HEK293 (cell line): ENCODE results near the gene AK5.

Experiments used
- CTCF ChIA-PET: fragments of 350-600 bp; formaldehyde crosslinking; extraction: SDS; loops from one replicate; lab custom pipeline; 2021; ENCODE audit warnings: antibody characterized with exemption; lab: Yijun Ruan, JAX
- POLR2A ChIA-PET: fragments of 300-600 bp; formaldehyde crosslinking; extraction: SDS; loops from one replicate; lab custom pipeline; 2020; ENCODE audit warnings: antibody characterized with exemption, inconsistent platforms; lab: Yijun Ruan, JAX
- H3K27ac ChIP-seq: fragments of 200-500 bp; sonication (Bioruptor generic); 2 replicates; pipeline ENCODE4 v1.5.1; 2014; ENCODE audit warnings: low read depth, low read length, control low read depth, inconsistent platforms; ENCODE audit errors: extremely low read depth
- H3K36me3 ChIP-seq, 2 experiments: fragments of 200-500 bp in 1 of 2; sonication (Bioruptor generic) in 1 of 2; 1 replicate in 1 of 2; 2 replicates in 1 of 2; pipeline ENCODE4 v1.5.1; 2014 to 2017; ENCODE audit warnings: inconsistent platforms in 2 of 2, low read length in 2 of 2; ENCODE audit not compliant: control insufficient read depth in 2 of 2, insufficient read depth in 1 of 2
- H3K4me1 ChIP-seq: fragments of 200-500 bp; sonication (Bioruptor generic); 2 replicates; pipeline ENCODE4 v1.5.1; 2014; ENCODE audit warnings: mild to moderate bottlenecking, low read length, inconsistent platforms; ENCODE audit not compliant: control insufficient read depth, insufficient read depth
- H3K4me3 ChIP-seq: 2 replicates; pipeline ENCODE4 v1.5.1; 2011; ENCODE audit warnings: low read depth, mild to moderate bottlenecking, control low read depth, low read length, moderate library complexity
- H3K9me3 ChIP-seq: fragments of 200-500 bp; sonication (Bioruptor generic); 2 replicates; pipeline ENCODE4 v1.5.1; 2014; ENCODE audit warnings: low read depth, low read length, inconsistent platforms; ENCODE audit not compliant: control insufficient read depth, insufficient read depth
- FEZF1 ChIP-seq: fragments of 450-650 bp; formaldehyde crosslinking; IDR thresholded peaks from 2 replicates; pipeline ENCODE4 v1.5.1; 2016; ENCODE audit warnings: missing biosample characterization, missing genetic modification characterization
- KLF7 ChIP-seq: fragments of 450-650 bp; formaldehyde crosslinking; IDR thresholded peaks from 2 replicates; pipeline ENCODE4 v1.5.1; 2016; ENCODE audit warnings: missing biosample characterization, missing genetic modification characterization, borderline replicate concordance
- MYNN ChIP-seq: fragments of 450-650 bp; formaldehyde crosslinking; IDR thresholded peaks from 2 replicates; pipeline ENCODE4 v1.5.1; 2016; ENCODE audit warnings: missing biosample characterization, missing genetic modification characterization, borderline replicate concordance
- SALL2 ChIP-seq: fragments of 450-650 bp; formaldehyde crosslinking; IDR thresholded peaks from 2 replicates; pipeline ENCODE4 v1.5.0; 2017; ENCODE audit warnings: missing biosample characterization, mild to moderate bottlenecking, missing genetic modification characterization, borderline replicate concordance
- ZNF133 ChIP-seq: fragments of 450-650 bp; formaldehyde crosslinking; IDR thresholded peaks from 2 replicates; pipeline ENCODE4 v1.5.1; 2016; ENCODE audit warnings: missing biosample characterization, missing genetic modification characterization
- ZNF2 ChIP-seq: fragments of 450-650 bp; formaldehyde crosslinking; IDR thresholded peaks from 2 replicates; pipeline ENCODE4 v1.5.1; 2016; ENCODE audit warnings: missing biosample characterization, missing genetic modification characterization
- ZNF221 ChIP-seq: fragments of 450-650 bp; formaldehyde crosslinking; IDR thresholded peaks from 2 replicates; pipeline ENCODE4 v1.5.1; 2017; ENCODE audit warnings: missing biosample characterization, missing genetic modification characterization, borderline replicate concordance
- ZNF23 ChIP-seq: fragments of 450-650 bp; formaldehyde crosslinking; IDR thresholded peaks from 2 replicates; pipeline ENCODE4 v1.5.1; 2016; ENCODE audit warnings: missing biosample characterization, missing genetic modification characterization, borderline replicate concordance
- ZNF239 ChIP-seq: fragments of 450-650 bp; formaldehyde crosslinking; IDR thresholded peaks from 2 replicates; pipeline ENCODE4 v1.5.1; 2016; ENCODE audit warnings: missing biosample characterization, missing genetic modification characterization
- ZNF280C ChIP-seq: fragments of 450-650 bp; formaldehyde crosslinking; IDR thresholded peaks from 2 replicates; pipeline ENCODE4 v1.5.1; 2016; ENCODE audit warnings: missing biosample characterization, missing genetic modification characterization
- ZNF324 ChIP-seq: fragments of 450-650 bp; formaldehyde crosslinking; IDR thresholded peaks from 2 replicates; pipeline ENCODE4 v1.5.1; 2016; ENCODE audit warnings: missing biosample characterization, missing genetic modification characterization
- ZNF544 ChIP-seq: fragments of 450-650 bp; formaldehyde crosslinking; IDR thresholded peaks from 2 replicates; pipeline ENCODE4 v1.5.0; 2017; ENCODE audit warnings: missing biosample characterization, missing genetic modification characterization
- ZNF548 ChIP-seq: fragments of 450-650 bp; formaldehyde crosslinking; IDR thresholded peaks from 2 replicates; pipeline ENCODE4 v1.5.1; 2016; ENCODE audit warnings: missing biosample characterization, missing genetic modification characterization
- TF ChIP-seq, protein P1 (sequence below): fragments of 450-650 bp; formaldehyde crosslinking; IDR thresholded peaks from 2 replicates; pipeline ENCODE4 v1.5.1; 2016; ENCODE audit warnings: missing biosample characterization, missing genetic modification characterization
- TF ChIP-seq, protein P2 (sequence below): fragments of 450-650 bp; formaldehyde crosslinking; IDR thresholded peaks from 2 replicates; pipeline ENCODE4 v1.5.1; 2016; ENCODE audit warnings: missing biosample characterization, missing genetic modification characterization, low read depth
- TF ChIP-seq, protein P3 (sequence below): fragments of 450-650 bp; formaldehyde crosslinking; IDR thresholded peaks from 2 replicates; pipeline ENCODE4 v1.5.1; 2016; ENCODE audit warnings: missing biosample characterization, missing genetic modification characterization, borderline replicate concordance
- TF ChIP-seq, protein P4 (sequence below): fragments of 450-650 bp; formaldehyde crosslinking; optimal IDR thresholded peaks from 2 replicates; pipeline ENCODE3; 2016; ENCODE audit warnings: missing biosample characterization, mild to moderate bottlenecking, missing genetic modification characterization

The AK5 gene

GRCh38 chr1:77413541-77414335 is 131.9 kb downstream of the AK5 start:
- no peak overlapping the region for H3K27ac ChIP-seq
- TF ChIP-seq, protein P1, sequence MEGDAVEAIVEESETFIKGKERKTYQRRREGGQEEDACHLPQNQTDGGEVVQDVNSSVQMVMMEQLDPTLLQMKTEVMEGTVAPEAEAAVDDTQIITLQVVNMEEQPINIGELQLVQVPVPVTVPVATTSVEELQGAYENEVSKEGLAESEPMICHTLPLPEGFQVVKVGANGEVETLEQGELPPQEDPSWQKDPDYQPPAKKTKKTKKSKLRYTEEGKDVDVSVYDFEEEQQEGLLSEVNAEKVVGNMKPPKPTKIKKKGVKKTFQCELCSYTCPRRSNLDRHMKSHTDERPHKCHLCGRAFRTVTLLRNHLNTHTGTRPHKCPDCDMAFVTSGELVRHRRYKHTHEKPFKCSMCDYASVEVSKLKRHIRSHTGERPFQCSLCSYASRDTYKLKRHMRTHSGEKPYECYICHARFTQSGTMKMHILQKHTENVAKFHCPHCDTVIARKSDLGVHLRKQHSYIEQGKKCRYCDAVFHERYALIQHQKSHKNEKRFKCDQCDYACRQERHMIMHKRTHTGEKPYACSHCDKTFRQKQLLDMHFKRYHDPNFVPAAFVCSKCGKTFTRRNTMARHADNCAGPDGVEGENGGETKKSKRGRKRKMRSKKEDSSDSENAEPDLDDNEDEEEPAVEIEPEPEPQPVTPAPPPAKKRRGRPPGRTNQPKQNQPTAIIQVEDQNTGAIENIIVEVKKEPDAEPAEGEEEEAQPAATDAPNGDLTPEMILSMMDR: no peak
- TF ChIP-seq ZNF280C (tag by site-specific recombination) (no peak), ZNF548 (tag by site-specific recombination) (no peak), ZNF239 (tag by site-specific recombination) (no peak), FEZF1 (tag by site-specific recombination) (no peak), KLF7 (no peak), ZNF23 (tag by site-specific recombination) (no peak), ZNF133 (tag by site-specific recombination) (no peak)
- TF ChIP-seq, protein P2, sequence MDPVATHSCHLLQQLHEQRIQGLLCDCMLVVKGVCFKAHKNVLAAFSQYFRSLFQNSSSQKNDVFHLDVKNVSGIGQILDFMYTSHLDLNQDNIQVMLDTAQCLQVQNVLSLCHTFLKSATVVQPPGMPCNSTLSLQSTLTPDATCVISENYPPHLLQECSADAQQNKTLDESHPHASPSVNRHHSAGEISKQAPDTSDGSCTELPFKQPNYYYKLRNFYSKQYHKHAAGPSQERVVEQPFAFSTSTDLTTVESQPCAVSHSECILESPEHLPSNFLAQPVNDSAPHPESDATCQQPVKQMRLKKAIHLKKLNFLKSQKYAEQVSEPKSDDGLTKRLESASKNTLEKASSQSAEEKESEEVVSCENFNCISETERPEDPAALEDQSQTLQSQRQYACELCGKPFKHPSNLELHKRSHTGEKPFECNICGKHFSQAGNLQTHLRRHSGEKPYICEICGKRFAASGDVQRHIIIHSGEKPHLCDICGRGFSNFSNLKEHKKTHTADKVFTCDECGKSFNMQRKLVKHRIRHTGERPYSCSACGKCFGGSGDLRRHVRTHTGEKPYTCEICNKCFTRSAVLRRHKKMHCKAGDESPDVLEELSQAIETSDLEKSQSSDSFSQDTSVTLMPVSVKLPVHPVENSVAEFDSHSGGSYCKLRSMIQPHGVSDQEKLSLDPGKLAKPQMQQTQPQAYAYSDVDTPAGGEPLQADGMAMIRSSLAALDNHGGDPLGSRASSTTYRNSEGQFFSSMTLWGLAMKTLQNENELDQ (tag by site-specific recombination): no peak
- no peaks in the 10 kb centered on the region for H3K36me3 ChIP-seq
- H3K9me3 ChIP-seq: no peaks in the 10 kb centered on the region
- H3K4me3 ChIP-seq: no peak overlapping the region
- H3K4me1 ChIP-seq: no peaks in the 10 kb centered on the region
- CTCF ChIA-PET: interaction anchor here (0.6 kb wide), 1 partner anchor 777 kb away, joined by 3 read pairs; no protein-coding TSS in a partner anchor
- POLR2A ChIA-PET: no interaction called here

DNA sequence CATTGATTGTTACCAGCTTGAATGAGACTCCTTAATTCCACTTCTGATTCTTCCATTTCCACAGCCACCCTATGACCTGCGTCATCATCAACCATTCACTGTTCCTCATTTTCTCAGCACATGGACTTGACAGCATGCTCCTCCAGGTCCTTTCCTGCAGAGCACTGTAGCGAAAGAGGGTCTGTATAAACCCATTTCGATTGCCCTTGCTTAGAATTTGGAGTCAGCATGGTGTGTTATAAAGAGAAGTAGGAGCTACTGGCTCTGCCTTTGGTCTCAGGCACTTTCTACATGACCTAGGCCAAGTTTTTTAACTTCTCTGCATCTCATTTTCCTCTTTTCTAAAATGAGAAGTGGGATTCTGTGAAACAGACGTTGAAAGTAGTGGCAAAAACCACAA is 133.8 kb downstream of the AK5 start:
- no peak overlapping the region for H3K4me3 ChIP-seq
- no peak overlapping the region for H3K27ac ChIP-seq
- no peaks in the 10 kb centered on the region for H3K9me3 ChIP-seq
- ChIA-PET CTCF (interaction anchor here (0.5 to 0.7 kb wide), 3 partner anchors 131 to 787 kb away, joined by 3 read pairs; no protein-coding TSS in a partner anchor), POLR2A (no interaction called here)
- H3K36me3 ChIP-seq: no peaks in the 10 kb centered on the region
- no peaks in the 10 kb centered on the region for H3K4me1 ChIP-seq
- TF ChIP-seq ZNF544: no peak
- TF ChIP-seq, protein P3, sequence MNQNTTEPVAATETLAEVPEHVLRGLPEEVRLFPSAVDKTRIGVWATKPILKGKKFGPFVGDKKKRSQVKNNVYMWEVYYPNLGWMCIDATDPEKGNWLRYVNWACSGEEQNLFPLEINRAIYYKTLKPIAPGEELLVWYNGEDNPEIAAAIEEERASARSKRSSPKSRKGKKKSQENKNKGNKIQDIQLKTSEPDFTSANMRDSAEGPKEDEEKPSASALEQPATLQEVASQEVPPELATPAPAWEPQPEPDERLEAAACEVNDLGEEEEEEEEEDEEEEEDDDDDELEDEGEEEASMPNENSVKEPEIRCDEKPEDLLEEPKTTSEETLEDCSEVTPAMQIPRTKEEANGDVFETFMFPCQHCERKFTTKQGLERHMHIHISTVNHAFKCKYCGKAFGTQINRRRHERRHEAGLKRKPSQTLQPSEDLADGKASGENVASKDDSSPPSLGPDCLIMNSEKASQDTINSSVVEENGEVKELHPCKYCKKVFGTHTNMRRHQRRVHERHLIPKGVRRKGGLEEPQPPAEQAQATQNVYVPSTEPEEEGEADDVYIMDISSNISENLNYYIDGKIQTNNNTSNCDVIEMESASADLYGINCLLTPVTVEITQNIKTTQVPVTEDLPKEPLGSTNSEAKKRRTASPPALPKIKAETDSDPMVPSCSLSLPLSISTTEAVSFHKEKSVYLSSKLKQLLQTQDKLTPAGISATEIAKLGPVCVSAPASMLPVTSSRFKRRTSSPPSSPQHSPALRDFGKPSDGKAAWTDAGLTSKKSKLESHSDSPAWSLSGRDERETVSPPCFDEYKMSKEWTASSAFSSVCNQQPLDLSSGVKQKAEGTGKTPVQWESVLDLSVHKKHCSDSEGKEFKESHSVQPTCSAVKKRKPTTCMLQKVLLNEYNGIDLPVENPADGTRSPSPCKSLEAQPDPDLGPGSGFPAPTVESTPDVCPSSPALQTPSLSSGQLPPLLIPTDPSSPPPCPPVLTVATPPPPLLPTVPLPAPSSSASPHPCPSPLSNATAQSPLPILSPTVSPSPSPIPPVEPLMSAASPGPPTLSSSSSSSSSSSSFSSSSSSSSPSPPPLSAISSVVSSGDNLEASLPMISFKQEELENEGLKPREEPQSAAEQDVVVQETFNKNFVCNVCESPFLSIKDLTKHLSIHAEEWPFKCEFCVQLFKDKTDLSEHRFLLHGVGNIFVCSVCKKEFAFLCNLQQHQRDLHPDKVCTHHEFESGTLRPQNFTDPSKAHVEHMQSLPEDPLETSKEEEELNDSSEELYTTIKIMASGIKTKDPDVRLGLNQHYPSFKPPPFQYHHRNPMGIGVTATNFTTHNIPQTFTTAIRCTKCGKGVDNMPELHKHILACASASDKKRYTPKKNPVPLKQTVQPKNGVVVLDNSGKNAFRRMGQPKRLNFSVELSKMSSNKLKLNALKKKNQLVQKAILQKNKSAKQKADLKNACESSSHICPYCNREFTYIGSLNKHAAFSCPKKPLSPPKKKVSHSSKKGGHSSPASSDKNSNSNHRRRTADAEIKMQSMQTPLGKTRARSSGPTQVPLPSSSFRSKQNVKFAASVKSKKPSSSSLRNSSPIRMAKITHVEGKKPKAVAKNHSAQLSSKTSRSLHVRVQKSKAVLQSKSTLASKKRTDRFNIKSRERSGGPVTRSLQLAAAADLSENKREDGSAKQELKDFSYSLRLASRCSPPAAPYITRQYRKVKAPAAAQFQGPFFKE (tag by site-specific recombination): no peak
- TF ChIP-seq ZNF324 (tag by site-specific recombination): no peak
- TF ChIP-seq ZNF2 (tag by site-specific recombination): no peak
- no peak for TF ChIP-seq SALL2 (tag by site-specific recombination)
- TF ChIP-seq, protein P4, sequence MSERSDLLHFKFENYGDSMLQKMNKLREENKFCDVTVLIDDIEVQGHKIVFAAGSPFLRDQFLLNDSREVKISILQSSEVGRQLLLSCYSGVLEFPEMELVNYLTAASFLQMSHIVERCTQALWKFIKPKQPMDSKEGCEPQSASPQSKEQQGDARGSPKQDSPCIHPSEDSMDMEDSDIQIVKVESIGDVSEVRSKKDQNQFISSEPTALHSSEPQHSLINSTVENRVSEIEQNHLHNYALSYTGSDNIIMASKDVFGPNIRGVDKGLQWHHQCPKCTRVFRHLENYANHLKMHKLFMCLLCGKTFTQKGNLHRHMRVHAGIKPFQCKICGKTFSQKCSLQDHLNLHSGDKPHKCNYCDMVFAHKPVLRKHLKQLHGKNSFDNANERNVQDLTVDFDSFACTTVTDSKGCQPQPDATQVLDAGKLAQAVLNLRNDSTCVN (tag by site-specific recombination): no peak
- no peak for TF ChIP-seq MYNN
- TF ChIP-seq ZNF221 (tag by site-specific recombination): no peak
